GM18499 (cell line): ENCODE measurements around the gene LHFPL6.

Experiments
- ATAC-seq: cut with Tn5 transposase; IDR thresholded peaks from one replicate; pipeline ENCODE4 v1.9.1; 2021; ENCODE audit warnings: moderate number of reproducible peaks; ENCODE audit not compliant: insufficient read depth, unreplicated experiment

LHFPL6 gene

DNA sequence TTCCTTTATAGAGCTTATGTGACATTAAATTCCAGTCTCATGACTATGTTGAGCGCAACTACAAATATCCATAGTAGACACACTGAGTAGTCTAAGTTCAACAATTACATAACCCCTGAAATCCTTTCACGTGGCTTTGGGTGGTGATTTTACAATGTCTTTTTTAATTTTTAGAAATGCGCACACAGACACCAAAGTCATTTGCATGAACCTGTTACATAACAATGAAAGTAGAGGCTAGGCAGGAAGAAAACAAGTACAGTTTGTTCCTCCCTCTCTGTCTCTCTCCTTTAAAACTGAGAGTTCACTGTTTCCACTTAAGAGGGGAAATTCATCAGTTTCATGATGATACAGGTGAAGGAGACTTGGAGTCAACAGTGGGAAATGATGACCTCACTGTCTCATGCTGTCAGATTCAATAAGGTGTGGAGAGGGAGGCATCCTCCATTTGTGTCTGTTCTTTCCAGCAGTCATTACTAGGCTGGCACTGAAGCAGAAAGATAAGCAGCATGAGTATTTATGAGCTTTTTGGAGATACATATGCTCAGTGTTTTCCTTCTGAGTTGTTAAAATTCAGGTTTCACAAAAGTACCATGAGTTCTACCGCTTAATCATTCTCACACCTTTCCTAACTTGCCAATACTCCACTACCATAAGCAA is 201.8 kb downstream of the LHFPL6 start:
- no peak for ATAC-seq

- ATAC-seq: no peak
These were observed 203.9 kb downstream of the LHFPL6 start for GRCh38 chr13:39399102-39399501.

DNA sequence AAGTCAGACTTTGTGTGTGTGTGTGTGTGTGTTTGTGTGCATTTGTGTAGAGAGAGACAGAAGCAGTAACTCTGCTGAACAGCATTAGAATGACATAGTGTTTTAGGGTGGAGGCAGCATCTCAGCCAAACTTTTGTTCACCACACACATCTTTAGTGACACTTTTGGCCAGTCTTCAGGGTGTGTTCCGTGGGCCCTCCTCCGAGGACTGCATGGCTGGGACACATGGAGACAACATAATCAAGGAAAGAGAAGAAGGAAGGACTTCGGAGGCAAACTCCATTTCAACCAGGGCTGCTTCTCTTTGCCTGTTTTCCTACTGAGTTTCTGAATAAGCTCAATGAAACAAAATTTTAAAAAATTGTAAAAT is 205.1 kb downstream of the LHFPL6 start:
- no peak for ATAC-seq

- ATAC-seq: no peak
These were observed 205.6 kb downstream of the LHFPL6 start for GRCh38 chr13:39397226-39397895.

DNA sequence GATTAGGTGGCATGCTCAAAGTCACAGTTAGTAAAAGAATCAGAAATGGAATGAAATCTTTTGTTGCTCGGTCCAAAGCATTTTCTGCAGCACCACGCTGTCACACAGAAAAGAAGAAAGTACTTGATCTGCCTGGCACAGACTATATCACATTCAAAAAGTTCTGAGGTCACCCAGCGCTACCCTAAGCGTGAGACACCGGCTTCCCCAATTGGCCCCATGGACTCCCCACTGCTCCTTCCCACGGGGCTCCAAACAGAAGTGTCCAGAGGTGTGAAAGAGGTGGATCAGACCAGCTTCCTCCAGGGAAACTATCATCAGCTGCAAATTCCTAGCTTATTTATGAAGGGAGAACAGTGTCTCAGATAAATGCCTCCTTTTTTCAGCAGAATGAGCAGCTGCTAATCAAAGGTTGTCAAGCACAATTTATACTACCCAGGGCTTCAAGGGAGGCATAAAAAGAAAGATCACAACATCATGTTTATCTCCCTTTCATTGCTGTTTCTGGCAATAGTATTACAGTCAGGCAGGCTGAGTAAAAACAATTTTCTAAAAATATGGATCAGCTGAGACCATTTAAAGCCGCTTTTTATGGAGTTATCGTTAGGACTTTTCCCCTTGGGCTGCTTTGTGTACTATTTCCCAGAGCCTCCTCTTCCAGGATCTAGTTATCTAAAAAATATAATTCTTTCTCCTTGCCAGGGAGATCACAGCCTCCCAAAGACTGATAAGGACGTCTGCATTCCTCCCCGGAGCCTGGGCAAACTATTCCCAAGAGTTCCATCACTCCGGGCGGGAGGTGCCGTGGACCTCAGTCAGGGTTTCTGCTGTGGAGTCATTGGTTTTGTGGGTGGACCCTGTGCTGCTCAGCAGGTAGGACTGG is 208.0 kb downstream of the LHFPL6 start:
- ATAC-seq: no peak

GRCh38 chr13:39391761-39392160 is 211.2 kb downstream of the LHFPL6 start:
- ATAC-seq: no peak

- no peak for ATAC-seq
These were observed 214.0 kb downstream of the LHFPL6 start for GRCh38 chr13:39389013-39389412.

DNA sequence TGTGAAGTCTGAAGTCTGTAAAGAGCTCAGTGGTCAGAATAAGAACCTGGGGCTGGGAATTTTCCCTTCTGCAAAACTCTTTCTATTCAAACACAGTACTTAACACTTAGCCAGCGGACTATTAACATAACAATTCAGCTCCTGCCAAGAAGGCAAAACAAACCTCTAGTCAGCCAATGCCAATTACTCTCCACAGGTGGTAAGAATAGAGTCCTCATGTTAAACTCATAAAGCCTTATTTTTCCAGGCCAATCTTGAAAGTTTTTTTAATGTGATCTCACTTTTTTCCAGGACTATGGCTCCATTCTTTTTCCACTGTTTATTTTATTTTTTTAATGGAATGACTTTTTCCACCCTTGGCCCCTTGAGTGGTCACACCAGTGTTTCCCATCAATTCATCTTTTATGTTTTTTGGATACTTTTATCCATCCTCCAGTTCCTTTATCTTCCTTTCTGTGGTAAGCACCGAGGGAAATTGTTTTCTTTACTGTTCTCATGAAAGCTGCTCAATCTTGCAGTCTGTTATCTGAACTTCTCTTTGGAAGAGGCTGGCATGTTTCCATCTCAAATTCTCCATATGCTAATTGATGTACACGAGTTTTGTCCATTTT is 217.3 kb downstream of the LHFPL6 start:
- no peak for ATAC-seq

DNA sequence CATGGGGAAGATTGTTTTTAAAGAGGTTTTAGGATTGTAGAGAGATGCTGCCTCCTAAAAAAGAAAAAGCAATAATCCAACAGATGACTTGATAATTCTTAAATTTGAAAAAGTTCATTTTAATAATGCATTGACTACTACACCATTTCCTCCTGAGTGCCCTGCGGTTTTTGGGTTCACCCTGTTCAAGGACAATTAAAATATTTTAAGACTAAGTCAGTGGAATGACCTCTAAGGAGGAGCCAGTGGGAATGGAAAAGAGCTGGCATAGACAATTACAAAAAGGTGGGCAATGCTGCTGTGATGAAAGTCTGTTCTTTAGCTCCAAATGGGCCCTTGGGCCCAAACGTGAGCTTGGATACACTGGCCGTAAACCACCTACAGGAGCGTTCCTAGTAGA is 217.8 kb downstream of the LHFPL6 start:
- ATAC-seq: no peak

GRCh38 chr13:39381456-39381855 is 221.5 kb downstream of the LHFPL6 start:
- no peak for ATAC-seq

DNA sequence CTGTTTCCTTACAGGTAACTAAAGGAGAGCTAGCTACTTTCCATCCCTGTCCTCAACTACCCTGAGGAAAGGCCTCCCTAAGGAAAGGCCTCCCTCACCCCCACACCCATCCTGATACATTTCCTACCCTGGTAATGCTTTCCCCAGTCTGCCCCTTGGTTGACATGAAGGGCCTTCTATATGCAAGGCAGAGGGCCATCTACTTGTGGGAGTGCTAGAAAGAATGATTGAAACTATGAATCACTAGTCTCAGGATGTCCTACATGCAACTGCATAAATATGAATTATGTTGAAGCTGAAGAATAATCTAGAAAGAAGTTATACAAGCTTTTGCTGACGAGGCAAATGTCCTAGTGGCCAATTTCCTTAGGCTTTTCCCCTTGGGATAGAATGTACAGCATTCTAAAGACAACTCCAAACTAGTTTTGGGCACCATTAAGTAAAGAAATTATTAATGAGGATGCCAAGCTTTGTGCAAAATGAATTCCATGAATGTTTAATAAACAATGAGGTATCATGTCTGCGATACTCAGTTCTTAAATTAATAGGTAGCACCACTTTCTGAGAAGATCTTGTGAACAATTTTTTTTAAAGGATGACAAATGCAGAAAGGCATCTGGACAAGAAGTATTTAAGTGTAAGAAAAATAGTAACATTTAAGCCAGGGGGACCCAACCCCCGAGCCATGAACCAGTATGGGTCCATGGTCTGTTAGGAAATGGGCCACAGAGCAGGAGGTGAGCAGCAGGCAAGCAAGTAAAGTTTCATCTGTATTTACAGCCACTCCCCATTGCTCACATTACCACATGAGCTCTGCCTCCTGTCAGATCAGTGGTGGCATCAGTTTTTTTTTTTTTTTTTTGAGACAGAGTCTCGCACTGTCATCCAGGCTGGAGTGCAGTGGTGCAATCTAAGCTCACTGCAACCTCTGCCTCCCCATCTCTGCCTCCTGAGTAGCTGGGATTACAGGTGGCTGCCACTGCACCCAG is 223.0 kb downstream of the LHFPL6 start:
- no peak for ATAC-seq

DNA sequence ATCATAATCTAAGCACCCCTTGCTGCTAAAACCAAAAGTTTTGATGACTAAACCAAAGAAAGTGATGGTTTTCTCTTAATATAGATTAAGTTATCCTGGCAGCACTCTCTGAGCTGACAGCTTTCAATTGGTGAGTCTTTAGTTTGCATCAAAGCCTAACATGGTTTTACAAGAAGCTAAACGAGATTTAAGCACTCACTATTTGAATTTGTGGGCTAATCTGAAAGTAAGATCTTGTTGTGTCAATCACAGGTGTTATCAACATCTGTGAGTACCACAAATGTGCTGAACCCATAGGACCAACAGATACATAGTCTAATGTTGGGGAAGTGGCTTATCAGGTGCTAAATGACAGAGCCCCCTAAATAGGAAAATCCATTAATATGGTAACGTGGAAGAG is 223.9 kb downstream of the LHFPL6 start:
- ATAC-seq: peak; percentile 91

DNA sequence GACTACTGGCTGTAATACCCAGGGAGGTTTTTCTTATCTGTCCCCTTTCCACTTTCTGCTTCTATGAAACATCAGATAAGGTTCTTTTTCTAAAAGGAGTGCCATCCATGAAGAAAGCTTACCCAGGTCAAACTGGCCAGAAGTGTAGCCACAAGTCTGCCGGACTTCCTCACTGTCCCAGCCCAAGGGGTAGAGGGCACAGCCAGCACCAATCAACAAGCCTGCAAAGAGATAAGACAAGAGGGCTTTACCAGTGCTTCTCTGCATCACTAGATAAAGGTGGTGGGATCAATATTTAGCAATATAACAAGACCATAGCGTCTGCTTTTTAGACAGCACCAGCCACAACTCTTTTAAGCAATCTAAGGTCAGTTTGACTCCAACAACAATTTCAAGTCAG is 224.7 kb downstream of the LHFPL6 start:
- no peak for ATAC-seq

DNA sequence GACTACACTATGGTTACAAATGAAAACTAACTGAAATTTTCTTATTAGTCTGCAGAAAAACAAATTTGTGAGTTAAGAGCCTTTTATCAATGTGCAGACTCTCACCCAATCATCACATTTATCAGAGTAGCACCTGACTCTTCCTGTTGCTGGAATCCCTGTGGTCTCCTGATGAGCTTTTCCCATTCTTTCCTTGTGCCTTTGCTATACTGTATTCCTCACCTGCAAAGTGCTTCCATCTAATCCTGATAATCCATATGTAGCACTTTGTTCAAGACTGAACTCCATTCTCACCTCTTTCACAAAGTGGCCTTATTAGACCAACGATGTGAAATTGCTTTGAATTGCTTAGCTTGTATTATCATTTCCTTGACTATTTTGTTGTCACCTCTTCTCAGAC is 225.3 kb downstream of the LHFPL6 start:
- no peak for ATAC-seq

- no peak for ATAC-seq
These were observed 226.9 kb downstream of the LHFPL6 start for GRCh38 chr13:39376076-39376475.

- no peak for ATAC-seq
These were observed 227.4 kb downstream of the LHFPL6 start for GRCh38 chr13:39375601-39376000.

GRCh38 chr13:39374741-39375189 is 228.2 kb downstream of the LHFPL6 start:
- no peak for ATAC-seq

- ATAC-seq: no peak
These were observed 229.8 kb downstream of the LHFPL6 start for GRCh38 chr13:39373145-39373544.

DNA sequence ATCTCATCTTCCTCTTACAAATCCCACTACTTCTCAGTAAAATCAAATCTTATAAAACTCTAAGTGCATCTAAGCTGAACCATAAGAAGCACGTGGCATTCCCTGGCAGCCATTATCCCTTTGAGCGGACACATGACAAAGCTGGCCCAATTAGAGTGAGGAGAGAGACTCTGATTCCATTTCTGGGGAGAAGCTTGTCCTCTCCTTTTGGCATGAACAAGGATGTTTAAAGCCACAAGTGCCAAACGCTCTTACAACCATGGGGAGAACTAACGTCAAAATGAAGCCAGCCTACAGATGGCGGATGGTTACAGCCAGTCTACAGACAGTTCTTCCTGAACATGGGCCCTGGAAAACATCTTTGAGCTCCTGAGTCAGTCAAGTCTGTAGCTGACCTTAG is 231.3 kb downstream of the LHFPL6 start:
- no peak for ATAC-seq

DNA sequence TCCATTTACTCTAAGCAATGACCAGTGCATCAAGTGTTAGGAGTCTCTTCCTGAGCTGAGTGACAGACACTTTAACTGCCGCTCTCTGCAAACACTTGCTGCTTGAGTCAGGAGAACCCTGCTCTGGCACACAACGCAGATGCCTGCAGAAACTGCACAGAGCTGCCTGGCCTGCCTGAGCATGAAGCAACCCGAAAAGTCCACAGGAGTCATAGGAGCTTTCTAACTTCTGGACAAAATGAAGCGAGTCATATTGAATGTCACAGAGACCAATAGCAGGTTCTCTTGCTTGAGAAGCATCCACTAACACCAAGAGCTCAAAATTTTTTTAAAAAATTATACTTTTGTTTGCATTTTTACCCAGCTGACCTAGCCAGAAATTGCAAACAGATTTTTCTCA is 232.4 kb downstream of the LHFPL6 start:
- ATAC-seq: no peak
